IMR-90 (cell line): ENCODE measurements around the gene KLHDC10. TPM values are rescaled to one million over a fixed set of nuclear protein-coding genes. Genes with fewer than 3 reads are reported as not detected.

Source experiments
- ATAC-seq: fragments of 200-7000 bp; cut with Tn5 transposase; 2 replicates; pipeline ENCODE4 v1.9.1; 2020; ENCODE audit warnings: low read depth, mild to moderate bottlenecking, moderate library complexity
- BruUV-seq: library from RNA; stranded (reverse); fragments of 400-500 nt; replicated peaks from 2 replicates; lab custom pipeline; 2021; lab: Mats Ljungman, UMichigan
- CTCF ChIA-PET: fragments of 300-600 bp; formaldehyde crosslinking; extraction: SDS; loops from one replicate; lab custom pipeline; 2021; ENCODE audit warnings: antibody characterized with exemption; lab: Yijun Ruan, JAX
- POLR2A ChIA-PET: fragments of 300-600 bp; sonication (Branson Sonifier 250); formaldehyde crosslinking; loops from one replicate; lab custom pipeline; 2022; ENCODE audit warnings: antibody characterized with exemption; ENCODE audit not compliant: unreplicated experiment; lab: Charles Lee
- DNase-seq: peaks from one replicate; pipeline ENCODE4 v3.0.0; 2013
- H2AFZ ChIP-seq: replicated peaks from 2 replicates; pipeline ENCODE3; 2013; ENCODE audit warnings: low read length, mild to moderate bottlenecking; ENCODE audit not compliant: poor library complexity
- H2AK5ac ChIP-seq: 2 replicates; pipeline ENCODE4 v1.6.1; 2013; ENCODE audit warnings: low read depth, low read length, inconsistent platforms
- H2AK9ac ChIP-seq: replicated peaks from 2 replicates; pipeline ENCODE3; 2013; ENCODE audit warnings: mild to moderate bottlenecking, low read depth, low read length, moderate library complexity; ENCODE audit not compliant: poor library complexity
- H2BK120ac ChIP-seq: 2 replicates; pipeline ENCODE4 v1.6.1; 2013; ENCODE audit warnings: low read depth, low read length, inconsistent platforms
- H2BK15ac ChIP-seq: 3 replicates; pipeline ENCODE4 v1.6.1; 2013; ENCODE audit warnings: low read depth, low read length, inconsistent platforms
- H2BK20ac ChIP-seq: 2 replicates; pipeline ENCODE4 v1.6.1; 2013; ENCODE audit warnings: low read depth, mild to moderate bottlenecking, inconsistent platforms, low read length, moderate library complexity
- H2BK5ac ChIP-seq: 2 replicates; pipeline ENCODE4 v1.6.1; 2013; ENCODE audit warnings: mild to moderate bottlenecking, low read depth, low read length, inconsistent platforms; ENCODE audit not compliant: poor library complexity, severe bottlenecking
- H3K14ac ChIP-seq: replicated peaks from 2 replicates; pipeline ENCODE4 v1.6.1; 2013; ENCODE audit warnings: low read depth, low read length, inconsistent platforms
- H3K18ac ChIP-seq: 2 replicates; pipeline ENCODE4 v1.6.1; 2013; ENCODE audit warnings: low read depth, low read length, control low read depth
- H3K23ac ChIP-seq: 2 replicates; pipeline ENCODE4 v1.6.1; 2013; ENCODE audit warnings: low read depth, low read length, inconsistent platforms
- H3K27ac ChIP-seq: 2 replicates; pipeline ENCODE4 v1.5.1; 2013; ENCODE audit warnings: mild to moderate bottlenecking, control low read depth, low read length; ENCODE audit not compliant: insufficient read depth
- H3K27me3 ChIP-seq: 2 replicates; pipeline ENCODE4 v1.6.1; 2013; ENCODE audit warnings: low read length; ENCODE audit not compliant: control insufficient read depth, insufficient read depth
- H3K36me3 ChIP-seq: 2 replicates; pipeline ENCODE4 v1.6.1; 2013; ENCODE audit warnings: low read length, mixed read lengths; ENCODE audit not compliant: control insufficient read depth, insufficient read depth
- H3K4ac ChIP-seq: 2 replicates; pipeline ENCODE4 v1.6.1; 2013; ENCODE audit warnings: low read depth, low read length, inconsistent platforms
- H3K4me1 ChIP-seq: 2 replicates; pipeline ENCODE4 v1.6.1; 2013; ENCODE audit warnings: low read length, mixed read lengths; ENCODE audit not compliant: control insufficient read depth, insufficient read depth
- H3K4me2 ChIP-seq: 2 replicates; pipeline ENCODE4 v1.6.1; 2013; ENCODE audit warnings: low read depth, mild to moderate bottlenecking, control low read depth, low read length, moderate library complexity
- H3K4me3 ChIP-seq: 2 replicates; pipeline ENCODE4 v1.5.1; 2013; ENCODE audit warnings: low read depth, mild to moderate bottlenecking, control low read depth, low read length, moderate library complexity; ENCODE audit not compliant: insufficient read depth
- H3K56ac ChIP-seq: 2 replicates; pipeline ENCODE4 v1.6.1; 2013; ENCODE audit warnings: low read length, inconsistent platforms; ENCODE audit not compliant: insufficient read depth; ENCODE audit errors: extremely low read depth
- H3K79me1 ChIP-seq, 2 experiments: 2 replicates each; pipeline ENCODE4 v1.6.1; 2013; ENCODE audit warnings: low read length in 2 of 2, inconsistent platforms in 1 of 2, low read depth in 1 of 2
- H3K9ac ChIP-seq: 2 replicates; pipeline ENCODE4 v1.6.1; 2013; ENCODE audit warnings: low read depth, low read length, control low read depth
- H3K9me1 ChIP-seq: 2 replicates; pipeline ENCODE4 v1.6.1; 2013; ENCODE audit warnings: low read length, inconsistent platforms; ENCODE audit not compliant: insufficient read depth
- H3K9me3 ChIP-seq: 2 replicates; pipeline ENCODE4 v1.6.1; 2013; ENCODE audit warnings: low read length; ENCODE audit not compliant: control insufficient read depth, insufficient read depth
- H4K20me1 ChIP-seq: 2 replicates; pipeline ENCODE4 v1.6.1; 2013; ENCODE audit warnings: low read length, inconsistent platforms; ENCODE audit not compliant: insufficient read depth
- H4K5ac ChIP-seq: 2 replicates; pipeline ENCODE4 v1.6.1; 2013; ENCODE audit warnings: mild to moderate bottlenecking, low read depth, low read length, control low read depth
- H4K8ac ChIP-seq, 2 experiments: 2 replicates each; pipeline ENCODE4 v1.6.1; 2013; ENCODE audit warnings: low read depth in 2 of 2, low read length in 2 of 2, control low read depth in 1 of 2, inconsistent platforms in 1 of 2
- H4K91ac ChIP-seq: 2 replicates; pipeline ENCODE4 v1.6.1; 2013; ENCODE audit warnings: low read depth, low read length, inconsistent platforms; ENCODE audit not compliant: insufficient read depth
- CTCF ChIP-seq: conservative IDR thresholded peaks from 2 replicates; pipeline ENCODE4 v1.5.1; 2012; ENCODE audit warnings: mild to moderate bottlenecking, low read depth, low read length, improper control_type of control experiment
- FOS ChIP-seq: fragments of 150-350 bp; IDR thresholded peaks from 2 replicates; pipeline ENCODE4 v1.6.1; 2016; ENCODE audit warnings: low read depth, low read length
- MAFK ChIP-seq: IDR thresholded peaks from 2 replicates; pipeline ENCODE4 v1.6.1; 2012; ENCODE audit warnings: low read depth, low read length, improper control_type of control experiment
- MXI1 ChIP-seq: IDR thresholded peaks from 2 replicates; pipeline ENCODE4 v1.6.1; 2012; ENCODE audit warnings: low read depth, mild to moderate bottlenecking, low read length, moderate library complexity, borderline replicate concordance
- RCOR1 ChIP-seq: IDR thresholded peaks from 2 replicates; pipeline ENCODE4 v1.6.1; 2012; ENCODE audit warnings: mild to moderate bottlenecking, low read length, improper control_type of control experiment; ENCODE audit not compliant: insufficient replicate concordance
- RFX5 ChIP-seq: IDR thresholded peaks from 2 replicates; pipeline ENCODE4 v1.8.0; 2012; ENCODE audit warnings: low read depth, mild to moderate bottlenecking, low read length, moderate library complexity
- SMC3 ChIP-seq: fragments of 150-350 bp; IDR thresholded peaks from 2 replicates; pipeline ENCODE4 v1.6.1; 2016; ENCODE audit warnings: low read depth, mild to moderate bottlenecking, antibody characterized with exemption, low read length, moderate library complexity
- WGBS, 2 experiments: methylation state at CpG; one replicate each; pipeline versions ENCODE4 v1.1.5 to v1.1.7; 2013; ENCODE audit warnings: missing lambda C conversion rate in 2 of 2; ENCODE audit not compliant: insufficient read length in 1 of 2; ENCODE audit errors: extremely low coverage in 2 of 2; 5-methylcytosine and 5-hydroxymethylcytosine counted together
- dilution Hi-C: fragments of 300-500 bp; cut with HindIII; formaldehyde crosslinking; loops from one replicate; pipeline ENCODE4 v1.14.3; 2018; ENCODE audit warnings: low sequenced_read_pairs; ENCODE audit not compliant: unreplicated experiment
- in situ Hi-C: fragments of 300-500 bp; cut with MboI; formaldehyde crosslinking; loops from 3 replicates; pipeline ENCODE4 v1.14.3; 2019; ENCODE audit warnings: low sequenced_read_pairs, inconsistent platforms, mixed read lengths
- intact Hi-C: fragments of 100-400 bp; cut with micrococcal nuclease; formaldehyde crosslinking; loops from 2 replicates; pipeline ENCODE4 v1.10.0; 2022
- polyA plus RNA-seq, 3 experiments: library from polyadenylated mRNA; depleted of rRNA; stranded (reverse); fragments of >200 nt; gene quantifications; 2 replicates each; pipeline ENCODE4 v1.2.3, GENCODE V29; 2012; ENCODE audit warnings: low replicate concordance in 1 of 3
- total RNA-seq: library from RNA; depleted of rRNA; stranded (reverse); fragments of >200 nt; gene quantifications from 2 replicates; pipeline ENCODE4 v1.2.3, GENCODE V29; 2012
- TF ChIP-seq, protein P1 (sequence below): fragments of 150-350 bp; IDR thresholded peaks from 2 replicates; pipeline ENCODE4 v1.6.1; 2017; ENCODE audit warnings: mild to moderate bottlenecking, antibody characterized with exemption, low read length, low read depth

The KLHDC10 gene
- total and polyA plus RNA-seq, 2 of the 4 experiments (the other 2 are of a cell fraction) = 12.4 to 27.1 TPM

DNA sequence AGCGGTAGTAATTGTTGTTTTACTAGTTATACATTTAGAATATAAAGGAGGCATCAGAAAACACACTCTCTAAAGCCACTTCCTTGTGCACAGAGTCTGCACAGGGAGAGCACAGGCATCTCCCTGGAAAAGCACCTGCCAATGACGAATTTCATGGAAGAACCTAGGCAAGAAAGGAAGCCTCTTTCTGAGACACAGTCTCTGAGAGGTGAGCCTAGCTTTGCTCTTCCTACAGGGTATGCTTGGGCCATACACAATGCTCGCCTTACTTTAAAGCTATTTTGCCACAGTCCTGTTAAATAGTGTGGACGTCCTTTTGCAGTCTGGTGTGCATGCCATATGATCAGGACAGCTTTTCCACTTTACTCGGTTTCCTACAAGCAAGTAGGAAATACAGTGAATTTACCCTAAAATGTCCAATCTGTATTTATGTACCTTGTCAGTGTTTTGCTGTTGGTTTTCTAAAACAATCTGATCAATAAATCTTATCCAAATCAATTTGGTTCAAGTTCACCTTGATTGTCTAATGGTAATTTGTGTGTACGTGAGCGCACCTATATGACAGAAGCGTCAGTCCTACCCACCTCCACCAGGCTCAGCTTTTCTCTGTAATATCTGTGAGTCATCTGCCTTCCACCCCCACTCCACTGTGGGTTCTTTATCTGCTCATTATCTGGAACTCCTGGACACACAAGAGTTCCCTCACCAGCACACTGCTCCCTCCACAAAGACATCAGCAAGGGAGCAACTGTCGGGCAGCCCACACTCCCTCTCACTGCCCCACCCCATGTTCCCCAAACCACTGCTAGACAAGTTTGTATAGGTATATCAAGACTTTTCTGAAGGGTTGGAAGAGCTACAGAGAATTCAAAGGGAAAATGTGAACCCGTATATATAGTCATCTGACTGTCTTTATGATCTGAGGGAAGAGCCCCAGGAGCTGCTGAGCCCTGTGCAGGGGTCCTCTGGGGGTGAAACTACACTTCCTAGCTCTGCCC, 65.2 kb downstream of the KLHDC10 start:
- H3K9me3 ChIP-seq = no peaks in the 10 kb centered on the region
- H3K4me2 ChIP-seq = no peak overlapping the region
- intact Hi-C loops (no loop called here), in situ Hi-C loops (no loop called here), dilution Hi-C loops (no loop called here)
- 50% methylated on average over 1 of the region's 10 CpGs; no CpG with 5 or more reads in 1 of the 2 experiments for WGBS, 2 experiments
- no peak overlapping the region for H3K14ac ChIP-seq
- H2BK20ac ChIP-seq = no peak overlapping the region
- peaks cover 7% of the 10 kb centered on the region; the same call in 1 of the 2 replicates for H3K9me1 ChIP-seq
- H3K56ac ChIP-seq = no peak overlapping the region
- no peak overlapping the region for H2AFZ ChIP-seq
- peak; percentile 71; the same call in 1 of the 2 replicates for ATAC-seq
- POLR2A ChIA-PET = no interaction called here
- CTCF ChIA-PET = interaction anchor here (1.0 kb wide), 1 partner anchor 10 kb away, joined by 4 read pairs; no protein-coding TSS in a partner anchor
- H3K9ac ChIP-seq = no peak overlapping the region
- no peaks in the 10 kb centered on the region for H3K27me3 ChIP-seq
- no TSS peak for BruUV-seq
- H3K27ac ChIP-seq = no peak overlapping the region
- TF ChIP-seq FOS = peak; percentile 43
- no peak for TF ChIP-seq SMC3
- no peak for TF ChIP-seq MXI1
- TF ChIP-seq MAFK = no peak
- no peak for TF ChIP-seq RCOR1
- no peak for TF ChIP-seq RFX5
- TF ChIP-seq, protein P1, sequence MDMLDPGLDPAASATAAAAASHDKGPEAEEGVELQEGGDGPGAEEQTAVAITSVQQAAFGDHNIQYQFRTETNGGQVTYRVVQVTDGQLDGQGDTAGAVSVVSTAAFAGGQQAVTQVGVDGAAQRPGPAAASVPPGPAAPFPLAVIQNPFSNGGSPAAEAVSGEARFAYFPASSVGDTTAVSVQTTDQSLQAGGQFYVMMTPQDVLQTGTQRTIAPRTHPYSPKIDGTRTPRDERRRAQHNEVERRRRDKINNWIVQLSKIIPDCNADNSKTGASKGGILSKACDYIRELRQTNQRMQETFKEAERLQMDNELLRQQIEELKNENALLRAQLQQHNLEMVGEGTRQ = no peak
- TF ChIP-seq CTCF = no peak
- no peak overlapping the region for H3K4me3 ChIP-seq
- no peak overlapping the region for H3K23ac ChIP-seq
- no peak overlapping the region for H2BK5ac ChIP-seq
- no peak overlapping the region for H2AK5ac ChIP-seq
- no peaks in the 10 kb centered on the region for H4K20me1 ChIP-seq
- peaks cover 6% of the 10 kb centered on the region; the same call in 1 of the 2 replicates for H3K4me1 ChIP-seq
- H4K5ac ChIP-seq = no peak overlapping the region
- H3K18ac ChIP-seq = no peak overlapping the region; the same call in 1 of the 2 replicates
- H3K4ac ChIP-seq = no peak overlapping the region
- no peak overlapping the region for H2AK9ac ChIP-seq
- peaks cover 3% of the 10 kb centered on the region in 2 experiments; a peak in 1 of 4 replicates for H3K79me1 ChIP-seq
- no peak overlapping the region for H2BK15ac ChIP-seq
- H2BK120ac ChIP-seq = no peak overlapping the region
- H4K91ac ChIP-seq = no peak overlapping the region
- H3K36me3 ChIP-seq = peaks cover 25% of the 10 kb centered on the region
- DNase-seq = peak; percentile 45
- no peak overlapping the region for H4K8ac ChIP-seq
